HEK293T (cell line): ENCODE results near the gene ADGRL2.
A peak's percentile ranks its signal among the peaks of the same experiment; 100 is the strongest.

Source experiments
- CTCF ChIA-PET: fragments of 350-600 bp; formaldehyde crosslinking; extraction: SDS; loops from one replicate; lab custom pipeline; 2021; ENCODE audit warnings: antibody characterized with exemption, inconsistent platforms; lab: Yijun Ruan, JAX
- POLR2A ChIA-PET: fragments of 350-600 bp; formaldehyde crosslinking; extraction: SDS; loops from one replicate; lab custom pipeline; 2020; ENCODE audit warnings: antibody characterized with exemption, inconsistent platforms; lab: Yijun Ruan, JAX
- DNase-seq: peaks from one replicate; pipeline ENCODE4 v3.0.0; 2012; ENCODE audit warnings: mixed read lengths; ENCODE audit errors: extremely low spot score
- ARNT ChIP-seq: fragments of 450-650 bp; IDR thresholded peaks from 2 replicates; pipeline ENCODE4 v1.6.1; 2017; ENCODE audit warnings: mild to moderate bottlenecking
- BHLHE40 ChIP-seq: fragments of 450-650 bp; IDR thresholded peaks from 2 replicates; pipeline ENCODE4 v1.6.1; 2016; ENCODE audit warnings: mild to moderate bottlenecking, moderate library complexity, borderline replicate concordance
- CTBP1 ChIP-seq: fragments of 450-650 bp; IDR thresholded peaks from 2 replicates; pipeline ENCODE4 v1.6.1; 2016; ENCODE audit warnings: borderline replicate concordance
- ELF4 ChIP-seq: fragments of 450-650 bp; IDR thresholded peaks from 2 replicates; pipeline ENCODE4 v1.6.1; 2017; ENCODE audit warnings: antibody characterized with exemption
- FOXA1 ChIP-seq: fragments of 450-650 bp; IDR thresholded peaks from 2 replicates; pipeline ENCODE4 v1.6.1; 2016; ENCODE audit warnings: mild to moderate bottlenecking
- FOXK2 ChIP-seq: fragments of 450-650 bp; IDR thresholded peaks from 2 replicates; pipeline ENCODE4 v1.6.1; 2016; ENCODE audit warnings: mild to moderate bottlenecking
- FOXM1 ChIP-seq: fragments of 450-650 bp; IDR thresholded peaks from 2 replicates; pipeline ENCODE4 v1.6.1; 2017; ENCODE audit warnings: mild to moderate bottlenecking, borderline replicate concordance
- HDGF ChIP-seq: fragments of 450-650 bp; IDR thresholded peaks from 2 replicates; pipeline ENCODE4 v1.6.1; 2017; ENCODE audit warnings: antibody characterized with exemption, borderline replicate concordance
- L3MBTL2 ChIP-seq: fragments of 450-650 bp; conservative IDR thresholded peaks from 2 replicates; pipeline ENCODE4 v1.6.1; 2016; ENCODE audit warnings: mild to moderate bottlenecking
- LEF1 ChIP-seq: fragments of 450-650 bp; IDR thresholded peaks from 2 replicates; pipeline ENCODE4 v1.6.1; 2017; ENCODE audit warnings: mild to moderate bottlenecking, borderline replicate concordance
- NFRKB ChIP-seq: fragments of 450-650 bp; IDR thresholded peaks from 2 replicates; pipeline ENCODE4 v1.6.1; 2016; ENCODE audit warnings: mild to moderate bottlenecking, moderate library complexity
- PKNOX1 ChIP-seq: fragments of 450-650 bp; IDR thresholded peaks from 2 replicates; pipeline ENCODE4 v1.6.1; 2016
- SP1 ChIP-seq: fragments of 450-650 bp; IDR thresholded peaks from 2 replicates; pipeline ENCODE4 v1.6.1; 2017
- SUZ12 ChIP-seq: fragments of 450-650 bp; IDR thresholded peaks from 2 replicates; pipeline ENCODE4 v1.6.1; 2016; ENCODE audit warnings: mild to moderate bottlenecking
- TARDBP ChIP-seq: fragments of 450-650 bp; IDR thresholded peaks from 2 replicates; pipeline ENCODE4 v1.6.1; 2016
- ZNF384 ChIP-seq: fragments of 450-650 bp; IDR thresholded peaks from 2 replicates; pipeline ENCODE4 v1.6.1; 2016

The ADGRL2 gene

GRCh38 chr1:81758181-81758580 is 42.6 kb upstream of the ADGRL2 start:
- POLR2A ChIA-PET = no interaction called here
- TF ChIP-seq CTBP1 = no peak
- no peak for TF ChIP-seq SUZ12
- no peak for TF ChIP-seq BHLHE40
- no peak for TF ChIP-seq LEF1
- no peak for TF ChIP-seq ARNT
- no peak for TF ChIP-seq SP1
- no peak for TF ChIP-seq PKNOX1
- TF ChIP-seq L3MBTL2 = no peak
- no peak for TF ChIP-seq FOXM1
- no peak for DNase-seq
- CTCF ChIA-PET = interaction anchor here (0.7 kb wide), 1 partner anchor 839 kb away, joined by 3 read pairs; no protein-coding TSS in a partner anchor

- POLR2A ChIA-PET = no interaction called here
- TF ChIP-seq ZNF384 (peak; percentile 73), NFRKB (no peak)
- no peak for DNase-seq
- CTCF ChIA-PET = interaction anchor here (0.6 to 0.7 kb wide), 4 partner anchors 228 to 346 kb away, joined by 3 read pairs; no protein-coding TSS in a partner anchor
Measured at GRCh38 chr1:81760477-81761097, 40.1 kb upstream of the ADGRL2 start.

GRCh38 chr1:81775510-81775909 is 25.2 kb upstream of the ADGRL2 start:
- TF ChIP-seq HDGF = no peak
- TF ChIP-seq NFRKB = no peak
- TF ChIP-seq ZNF384 = no peak
- TF ChIP-seq FOXK2 = no peak
- no peak for TF ChIP-seq PKNOX1
- no peak for TF ChIP-seq BHLHE40
- TF ChIP-seq CTBP1 = no peak
- no peak for TF ChIP-seq TARDBP
- TF ChIP-seq ARNT = no peak
- TF ChIP-seq FOXM1 = no peak
- no peak for TF ChIP-seq LEF1
- no peak for TF ChIP-seq FOXA1
- no peak for TF ChIP-seq SUZ12
- no peak for TF ChIP-seq SP1
- TF ChIP-seq L3MBTL2 = no peak
- no peak for TF ChIP-seq ELF4
- no peak for DNase-seq
- ChIA-PET CTCF (no interaction called here), POLR2A (no interaction called here)

GRCh38 chr1:81780705-81781454 is 19.9 kb upstream of the ADGRL2 start:
- ChIA-PET POLR2A (interaction anchor here (1.0 kb wide), 1 partner anchor 20 kb away, joined by 4 read pairs; the partner anchor contains the start of gene ADGRL2), CTCF (interaction anchor here (0.6 to 0.7 kb wide), 3 partner anchors 25 to 628 kb away, joined by 3 to 4 read pairs (median 3); no protein-coding TSS in a partner anchor)
- no peak for TF ChIP-seq FOXK2
- TF ChIP-seq LEF1 = no peak
- no peak for TF ChIP-seq ARNT
- no peak for TF ChIP-seq L3MBTL2
- no peak for TF ChIP-seq SP1
- no peak for TF ChIP-seq SUZ12
- TF ChIP-seq PKNOX1 = no peak
- no peak for TF ChIP-seq BHLHE40
- TF ChIP-seq CTBP1 = no peak
- TF ChIP-seq TARDBP = no peak
- no peak for TF ChIP-seq FOXM1
- no peak for TF ChIP-seq HDGF
- no peak for TF ChIP-seq FOXA1
- no peak for TF ChIP-seq ELF4
- DNase-seq = no peak

- ChIA-PET CTCF (interaction anchor here (0.6 kb wide), 1 partner anchor 627 kb away, joined by 4 read pairs; no protein-coding TSS in a partner anchor), POLR2A (interaction anchor here (1.0 to 1.3 kb wide), 2 partner anchors 18 to 19 kb away, joined by 3 to 4 read pairs; partner anchors contain the start of gene ADGRL2)
- TF ChIP-seq FOXA1 = no peak
- TF ChIP-seq TARDBP = no peak
- no peak for TF ChIP-seq NFRKB
- no peak for TF ChIP-seq LEF1
- TF ChIP-seq ARNT = no peak
- no peak for TF ChIP-seq ZNF384
- TF ChIP-seq HDGF = no peak
- no peak for TF ChIP-seq PKNOX1
- TF ChIP-seq SP1 = no peak
- no peak for TF ChIP-seq SUZ12
- TF ChIP-seq CTBP1 = no peak
- no peak for TF ChIP-seq FOXM1
- TF ChIP-seq ELF4 = no peak
- TF ChIP-seq FOXK2 = no peak
- no peak for TF ChIP-seq L3MBTL2
- TF ChIP-seq BHLHE40 = no peak
- DNase-seq = peak; percentile 13
Measured at GRCh38 chr1:81781749-81782148, 19.0 kb upstream of the ADGRL2 start.
